Endothelial cell of umbilical vein (primary cell): ENCODE measurements around the gene SPRN. TPM values are rescaled to one million over a fixed set of nuclear protein-coding genes. Genes with fewer than 3 reads are reported as not detected.

Experiments
- BruUV-seq: library from RNA; stranded (reverse); fragments of 400-500 nt; replicated peaks from 2 replicates; lab custom pipeline; 2021; lab: Mats Ljungman, UMichigan
- CTCF ChIA-PET: fragments of 300-600, 350-600 bp; sonication (Branson Sonifier 250); formaldehyde crosslinking; loops from one replicate; lab custom pipeline; 2021; ENCODE audit warnings: antibody characterized with exemption, inconsistent platforms; lab: Charles Lee
- POLR2A ChIA-PET: fragments of 300-600, 350-600 bp; sonication (Branson Sonifier 250); formaldehyde crosslinking; loops from one replicate; lab custom pipeline; 2021; ENCODE audit warnings: antibody characterized with exemption, inconsistent platforms; lab: Charles Lee
- DNase-seq: peaks from one replicate; pipeline ENCODE4 v3.0.0-alpha.2; 2011; ENCODE audit warnings: low read depth, low spot score
- FAIRE-seq: peaks from 2 replicates; lab custom pipeline; 2011; peaks lifted over from hg19 to GRCh38; lab: Jason Lieb, UNC
- H2AFZ ChIP-seq: 2 replicates; pipeline ENCODE4 v1.6.0; 2012; ENCODE audit warnings: low read depth, low read length, control low read depth, inconsistent platforms
- H3K27ac ChIP-seq: 2 replicates; pipeline ENCODE4 v1.5.1; 2011; ENCODE audit warnings: low read depth, mild to moderate bottlenecking, control low read depth, low read length, moderate library complexity; ENCODE audit not compliant: insufficient read depth
- H3K27me3 ChIP-seq, 2 experiments: 2 replicates each; pipeline versions ENCODE4 v1.6.0 to v1.6.1; 2011; ENCODE audit warnings: low read length in 2 of 2, mixed read lengths in 1 of 2; ENCODE audit not compliant: control insufficient read depth in 2 of 2, insufficient read depth in 2 of 2
- H3K36me3 ChIP-seq, 2 experiments: 2 replicates in 1 of 2; 3 replicates in 1 of 2; pipeline ENCODE4 v1.5.1; 2011; ENCODE audit warnings: low read length in 2 of 2, mild to moderate bottlenecking in 1 of 2, moderate library complexity in 1 of 2; ENCODE audit not compliant: control insufficient read depth in 2 of 2, insufficient read depth in 2 of 2; ENCODE audit errors: extremely low read depth in 1 of 2
- H3K4me1 ChIP-seq: 3 replicates; pipeline ENCODE4 v1.5.1; 2011; ENCODE audit warnings: mild to moderate bottlenecking, low read length; ENCODE audit not compliant: control insufficient read depth, insufficient read depth; ENCODE audit errors: extremely low read depth
- H3K4me2 ChIP-seq: 2 replicates; pipeline ENCODE4 v1.6.1; 2011; ENCODE audit warnings: low read length, control low read depth, mixed read lengths; ENCODE audit not compliant: insufficient read depth
- H3K4me3 ChIP-seq, 3 experiments: fragments of 200-600 bp in 1 of 3; sonication (generic), shearing (Covaris generic) in 1 of 3; replicated peaks in 1 of 3; 2 replicates each; pipeline ENCODE4 v1.5.1; 2011 to 2016; ENCODE audit warnings: control low read depth in 3 of 3, low read length in 3 of 3, mild to moderate bottlenecking in 2 of 3, inconsistent platforms in 1 of 3, low read depth in 1 of 3, moderate library complexity in 1 of 3; ENCODE audit not compliant: insufficient read depth in 1 of 3
- H3K79me2 ChIP-seq: 2 replicates; pipeline ENCODE4 v1.6.0; 2012; ENCODE audit warnings: low read length, inconsistent platforms; ENCODE audit not compliant: control insufficient read depth, insufficient read depth
- H3K9ac ChIP-seq: replicated peaks from 2 replicates; pipeline ENCODE3; 2011; ENCODE audit warnings: low read length, control low read depth; ENCODE audit not compliant: insufficient read depth; ENCODE audit errors: extremely low read depth
- H3K9me1 ChIP-seq: replicated peaks from 3 replicates; pipeline ENCODE4 v1.6.0; 2011; ENCODE audit warnings: mild to moderate bottlenecking, low read length; ENCODE audit not compliant: control insufficient read depth, insufficient read depth; ENCODE audit errors: extremely low read depth
- H3K9me3 ChIP-seq: replicated peaks from 2 replicates; pipeline ENCODE4 v1.5.1; 2012; ENCODE audit warnings: low read length, inconsistent platforms; ENCODE audit not compliant: control insufficient read depth, insufficient read depth
- H4K20me1 ChIP-seq: replicated peaks from 2 replicates; pipeline ENCODE3; 2011; ENCODE audit warnings: mild to moderate bottlenecking, low read length; ENCODE audit not compliant: control insufficient read depth, insufficient read depth; ENCODE audit errors: extremely low read depth
- CTCF ChIP-seq, 2 donors: IDR thresholded peaks; 1 replicate in 1 of 2; 2 replicates in 1 of 2; pipeline ENCODE4 v1.5.1; 2011; ENCODE audit warnings: low read length in 2 of 2, mild to moderate bottlenecking in 2 of 2, moderate library complexity in 2 of 2, control low read depth in 1 of 2, inconsistent platforms in 1 of 2, low read depth in 1 of 2; ENCODE audit not compliant: insufficient read depth in 1 of 2; ENCODE audit errors: extremely low read depth in 1 of 2
- EZH2 ChIP-seq: IDR thresholded peaks from 2 replicates; pipeline ENCODE4 v1.6.1; 2012; ENCODE audit warnings: borderline replicate concordance, low read depth, mild to moderate bottlenecking, moderate library complexity, low read length, inconsistent platforms; ENCODE audit not compliant: severe bottlenecking
- FOS ChIP-seq: IDR thresholded peaks from 2 replicates; pipeline ENCODE4 v1.6.1; 2011; ENCODE audit warnings: mild to moderate bottlenecking, low read length, moderate library complexity, borderline replicate concordance; ENCODE audit not compliant: insufficient read depth
- GATA2 ChIP-seq: IDR thresholded peaks from 2 replicates; pipeline ENCODE4 v1.7.0; 2011; ENCODE audit warnings: low read depth, mild to moderate bottlenecking, moderate library complexity, mixed read lengths, low read length; ENCODE audit not compliant: insufficient read length, insufficient read depth
- MAX ChIP-seq: IDR thresholded peaks from 2 replicates; pipeline ENCODE4 v1.6.1; 2011; ENCODE audit not compliant: insufficient read depth, insufficient read length
- MYC ChIP-seq: IDR thresholded peaks from one replicate; pipeline ENCODE4 v1.6.1; 2011; ENCODE audit warnings: mild to moderate bottlenecking, low read depth, low read length
- POLR2AphosphoS5 ChIP-seq: IDR thresholded peaks from 2 replicates; pipeline ENCODE4 v1.6.1; 2012; ENCODE audit warnings: low read depth, mild to moderate bottlenecking, control low read depth, low read length, moderate library complexity; ENCODE audit not compliant: insufficient read depth
- dilution Hi-C: fragments of 300-500 bp; cut with MboI; formaldehyde crosslinking; loops from one replicate; pipeline ENCODE4 v1.15.0; 2019; ENCODE audit warnings: low sequenced_read_pairs; ENCODE audit not compliant: extremely low pct_ligation_motif_present
- intact Hi-C: fragments of 100-400 bp; cut with micrococcal nuclease; formaldehyde crosslinking; loops from one replicate; pipeline ENCODE4 v1.10.0; 2022
- polyA plus RNA-seq, 4 experiments: library from polyadenylated mRNA; depleted of rRNA in 3 of 4; stranded (reverse) in 3 of 4; unstranded in 1 of 4; fragments of >200 nt; gene quantifications; 2 replicates each; pipeline versions ENCODE4 v1.2.1 to v1.2.3, GENCODE V29; 2011 to 2012; ENCODE audit warnings: missing spikeins in 1 of 4
- total RNA-seq: library from RNA; stranded (reverse); gene quantifications from 2 replicates; pipeline ENCODE4 v1.2.3, GENCODE V29; 2021

SPRN gene
- total and polyA plus RNA-seq, 2 donors (not counting 3 experiments of a cell fraction or from before 2014, with no cell fraction given) = 0.13 TPM; not detected in 1

GRCh38 chr10:133462512-133463305 lies 38.3 kb upstream of the SPRN start:
- Histone ChIP-seq H3K4me3 (no peak overlapping the region), H2AFZ (no peak overlapping the region), H3K27me3 (no peaks in the 10 kb centered on the region), H4K20me1 (no peaks in the 10 kb centered on the region), H3K79me2 (no peaks in the 10 kb centered on the region), H3K36me3 (no peaks in the 10 kb centered on the region), H3K9me3 (no peaks in the 10 kb centered on the region), H3K4me1 (no peaks in the 10 kb centered on the region), H3K4me2 (no peak overlapping the region), H3K9me1 (no peaks in the 10 kb centered on the region), H3K9ac (no peak overlapping the region), H3K27ac (no peak overlapping the region)
- dilution Hi-C loops (no loop called here), intact Hi-C loops (no loop called here)
- FAIRE-seq (no peak), DNase-seq (no peak)
- ChIA-PET POLR2A (no interaction called here), CTCF (no interaction called here)
- no peak for TF ChIP-seq MAX
- no peak for TF ChIP-seq GATA2
- TF ChIP-seq CTCF (IDR thresholded peaks at IDR 0.05; ENCODE audit: extremely low read depth in 1 of 2, insufficient read depth in 1 of 2, low read depth in 1 of 2, low read length in 2 of 2) = no peak
- TF ChIP-seq EZH2 = no peak
- no peak for TF ChIP-seq POLR2AphosphoS5
- no peak for TF ChIP-seq FOS
- no peak for TF ChIP-seq MYC
- no TSS peak for BruUV-seq
